GM23248 (cell line): ENCODE measurements around the gene HCFC1R1. TPM values are rescaled to one million over a fixed set of nuclear protein-coding genes. Genes with fewer than 3 reads are reported as not detected.

Experiments
- DNase-seq: peaks from one replicate; pipeline ENCODE4 v3.0.0-alpha.2; 2015
- H2AFZ ChIP-seq: fragments of 200-600 bp; sonication (generic); 2 replicates; pipeline ENCODE4 v1.6.1; 2016; ENCODE audit warnings: antibody characterized with exemption
- H3F3A ChIP-seq: fragments of 200-600 bp; sonication (generic); 2 replicates; pipeline ENCODE4 v1.6.1; 2016; ENCODE audit warnings: mild to moderate bottlenecking, antibody characterized with exemption, mixed run types; ENCODE audit not compliant: insufficient read depth
- H3K27ac ChIP-seq: fragments of 200-600 bp; sonication (generic); 2 replicates; pipeline ENCODE4 v1.5.1; 2016; ENCODE audit warnings: mild to moderate bottlenecking
- H3K27me3 ChIP-seq: fragments of 200-600 bp; sonication (generic); replicated peaks from 2 replicates; pipeline ENCODE4 v1.6.1; 2016; ENCODE audit warnings: mild to moderate bottlenecking; ENCODE audit not compliant: insufficient read depth
- H3K36me3 ChIP-seq: fragments of 200-600 bp; sonication (generic); 2 replicates; pipeline ENCODE4 v1.6.1; 2016; ENCODE audit warnings: low read depth, mild to moderate bottlenecking
- H3K4me1 ChIP-seq: fragments of 200-600 bp; sonication (generic); 2 replicates; pipeline ENCODE4 v1.6.1; 2016; ENCODE audit warnings: mild to moderate bottlenecking; ENCODE audit not compliant: insufficient read depth
- H3K4me2 ChIP-seq: fragments of 200-600 bp; sonication (generic); one replicate; pipeline ENCODE4 v1.6.1; 2016; ENCODE audit warnings: mild to moderate bottlenecking; ENCODE audit not compliant: unreplicated experiment
- H3K4me3 ChIP-seq: fragments of 200-600 bp; sonication (generic); 2 replicates; pipeline ENCODE4 v1.5.1; 2016; ENCODE audit warnings: mild to moderate bottlenecking
- H3K79me2 ChIP-seq: fragments of 200-600 bp; sonication (generic); 2 replicates; pipeline ENCODE4 v1.6.1; 2016; ENCODE audit warnings: mild to moderate bottlenecking; ENCODE audit not compliant: insufficient read depth
- H3K9ac ChIP-seq: fragments of 200-600 bp; sonication (generic); 2 replicates; pipeline ENCODE4 v1.6.1; 2016; ENCODE audit warnings: mild to moderate bottlenecking
- H3K9me2 ChIP-seq: fragments of 200-600 bp; sonication (generic); 2 replicates; pipeline ENCODE4 v1.6.1; 2016; ENCODE audit warnings: mixed run types, mild to moderate bottlenecking, moderate library complexity; ENCODE audit not compliant: insufficient read depth
- H3K9me3 ChIP-seq: fragments of 200-600 bp; sonication (generic); one replicate; pipeline ENCODE4 v1.6.1; 2017; ENCODE audit warnings: low read depth
- H4K20me1 ChIP-seq: fragments of 200-600 bp; sonication (generic); 2 replicates; pipeline ENCODE4 v1.6.0; 2016; ENCODE audit not compliant: insufficient read depth
- EZH2 ChIP-seq: fragments of 200-600 bp; sonication (generic); IDR thresholded peaks from 2 replicates; pipeline ENCODE4 v1.6.1; 2018; ENCODE audit warnings: antibody characterized with exemption, mild to moderate bottlenecking; ENCODE audit not compliant: insufficient read depth, poor library complexity, severe bottlenecking
- EZH2phosphoT487 ChIP-seq: fragments of 200-600 bp; sonication (generic); IDR thresholded peaks from 2 replicates; pipeline ENCODE4 v1.6.1; 2018; ENCODE audit warnings: antibody characterized with exemption, moderate library complexity, mild to moderate bottlenecking, low read depth; ENCODE audit not compliant: insufficient read depth
- WGBS, 2 experiments: methylation state at CpG; one replicate each; pipeline ENCODE4 v1.1.6; 2015 to 2017; ENCODE audit warnings: low lambda C conversion rate in 2 of 2, low coverage in 1 of 2; ENCODE audit errors: missing lambda C conversion rate in 2 of 2; 5-methylcytosine and 5-hydroxymethylcytosine counted together
- in situ Hi-C: fragments of 300-500 bp; cut with MboI; formaldehyde crosslinking; loops from 2 replicates; pipeline ENCODE4 v1.15.0; 2020
- polyA plus RNA-seq: library from polyadenylated mRNA; unstranded; fragments of >200 nt; fragmentation: Nextera tagmentation; extraction: Ambion mirVana; gene quantifications from 2 replicates; pipeline ENCODE4 v1.2.1, GENCODE V29; 2016
- total RNA-seq: library from RNA; depleted of rRNA; stranded (reverse); fragments of >200 nt; shearing (Covaris generic); gene quantifications from 2 replicates; pipeline ENCODE4 v1.2.3, GENCODE V29; 2014

HCFC1R1 gene
- total and polyA plus RNA-seq, 2 experiments from 2014 or later: 7.2 to 53.2 TPM

- no peaks in the 10 kb centered on the region for H3K27me3 ChIP-seq
- no peak overlapping the region for H3K27ac ChIP-seq
- TF ChIP-seq EZH2phosphoT487: no peak
- no peak for TF ChIP-seq EZH2
- H3K36me3 ChIP-seq: no peaks in the 10 kb centered on the region
- H3K4me3 ChIP-seq: peak overlapping the region; percentile 51; the same call in 1 of the 2 replicates
- in situ Hi-C loops: no loop called here
- H3K4me2 ChIP-seq: no peak overlapping the region
- no peaks in the 10 kb centered on the region for H3K9me2 ChIP-seq
- peak; percentile 99 for DNase-seq
- WGBS, 2 experiments: 9 to 12% methylated on average over 42 to 51 of the region's 58 CpGs
- no peaks in the 10 kb centered on the region for H4K20me1 ChIP-seq
- no peaks in the 10 kb centered on the region for H3K4me1 ChIP-seq
- H3K9ac ChIP-seq: no peak overlapping the region
- H2AFZ ChIP-seq: no peak overlapping the region
- H3K79me2 ChIP-seq: no peaks in the 10 kb centered on the region
- H3F3A ChIP-seq: no peaks in the 10 kb centered on the region
- no peaks in the 10 kb centered on the region for H3K9me3 ChIP-seq
Measured at GRCh38 chr16:3003582-3004270, 20.0 kb downstream of the HCFC1R1 start.

GRCh38 chr16:3001316-3001715 is 22.4 kb downstream of the HCFC1R1 start:
- 52 to 56% methylated on average over 10 to 11 of the region's 12 CpGs for WGBS, 2 experiments
- Histone ChIP-seq H3K4me2 (no peak overlapping the region), H3K27me3 (no peaks in the 10 kb centered on the region), H3K9me3 (no peaks in the 10 kb centered on the region), H3K27ac (no peak overlapping the region), H3K9ac (no peak overlapping the region), H3K4me1 (no peaks in the 10 kb centered on the region), H4K20me1 (no peaks in the 10 kb centered on the region), H3K36me3 (no peaks in the 10 kb centered on the region), H3K4me3 (no peak overlapping the region), H3K79me2 (no peaks in the 10 kb centered on the region), H2AFZ (no peak overlapping the region), H3F3A (no peaks in the 10 kb centered on the region), H3K9me2 (no peaks in the 10 kb centered on the region)
- in situ Hi-C loops: no loop called here
- no peak for DNase-seq
- no peak for TF ChIP-seq EZH2phosphoT487
- TF ChIP-seq EZH2: no peak

GRCh38 chr16:3000540-3000939 is 23.2 kb downstream of the HCFC1R1 start:
- TF ChIP-seq EZH2 (no peak), EZH2phosphoT487 (no peak)

DNA sequence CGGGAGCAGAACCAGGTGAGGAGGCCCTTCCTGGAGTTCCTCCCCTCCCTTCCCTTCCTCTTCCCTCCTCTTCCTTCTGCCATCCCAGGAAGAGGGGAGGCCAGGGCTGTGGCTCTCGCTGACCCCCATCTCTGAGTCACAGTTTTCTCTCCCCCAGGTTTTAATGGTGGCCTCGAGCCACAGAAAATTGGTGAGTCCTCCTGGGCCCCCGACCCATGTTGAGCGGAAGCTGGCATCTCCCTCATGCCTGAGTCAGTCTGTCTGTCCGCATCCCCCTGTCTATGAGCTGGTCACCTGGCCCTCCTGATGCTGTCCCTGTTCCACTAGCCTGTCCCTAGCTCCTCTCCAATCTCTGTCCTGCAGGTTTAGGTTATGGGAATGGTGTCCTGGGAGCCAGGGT is 23.8 kb downstream of the HCFC1R1 start:
- H2AFZ ChIP-seq: no peak overlapping the region
- no peaks in the 10 kb centered on the region for H3K4me1 ChIP-seq
- no peaks in the 10 kb centered on the region for H4K20me1 ChIP-seq
- H3F3A ChIP-seq: no peaks in the 10 kb centered on the region
- no peak overlapping the region for H3K9ac ChIP-seq
- WGBS, 2 experiments: 63 to 77% methylated on average over 6 of the region's 6 CpGs
- H3K4me3 ChIP-seq: no peak overlapping the region
- no peaks in the 10 kb centered on the region for H3K9me3 ChIP-seq
- H3K36me3 ChIP-seq: no peaks in the 10 kb centered on the region
- H3K27me3 ChIP-seq: no peaks in the 10 kb centered on the region
- H3K27ac ChIP-seq: no peak overlapping the region
- no peaks in the 10 kb centered on the region for H3K9me2 ChIP-seq
- DNase-seq: no peak
- no peak overlapping the region for H3K4me2 ChIP-seq
- in situ Hi-C loops: no loop called here
- TF ChIP-seq EZH2 (no peak), EZH2phosphoT487 (no peak)
- no peaks in the 10 kb centered on the region for H3K79me2 ChIP-seq

More at GRCh38 chr16:3000540-3000939, 23.2 kb downstream of the HCFC1R1 start:
- no peaks in the 10 kb centered on the region for H3K9me3 ChIP-seq
- H3K4me3 ChIP-seq: no peak overlapping the region
- no peak overlapping the region for H3K27ac ChIP-seq
- no peaks in the 10 kb centered on the region for H4K20me1 ChIP-seq
- H3K36me3 ChIP-seq: no peaks in the 10 kb centered on the region
- DNase-seq: no peak
- no peaks in the 10 kb centered on the region for H3K9me2 ChIP-seq
- H3K4me1 ChIP-seq: no peaks in the 10 kb centered on the region
- H3K27me3 ChIP-seq: no peaks in the 10 kb centered on the region
- H3K4me2 ChIP-seq: no peak overlapping the region
- no peaks in the 10 kb centered on the region for H3F3A ChIP-seq
- 74 to 76% methylated on average over 4 of the region's 4 CpGs for WGBS, 2 experiments
- H3K79me2 ChIP-seq: no peaks in the 10 kb centered on the region
- no peak overlapping the region for H3K9ac ChIP-seq
- no peak overlapping the region for H2AFZ ChIP-seq
- in situ Hi-C loops: no loop called here

DNA sequence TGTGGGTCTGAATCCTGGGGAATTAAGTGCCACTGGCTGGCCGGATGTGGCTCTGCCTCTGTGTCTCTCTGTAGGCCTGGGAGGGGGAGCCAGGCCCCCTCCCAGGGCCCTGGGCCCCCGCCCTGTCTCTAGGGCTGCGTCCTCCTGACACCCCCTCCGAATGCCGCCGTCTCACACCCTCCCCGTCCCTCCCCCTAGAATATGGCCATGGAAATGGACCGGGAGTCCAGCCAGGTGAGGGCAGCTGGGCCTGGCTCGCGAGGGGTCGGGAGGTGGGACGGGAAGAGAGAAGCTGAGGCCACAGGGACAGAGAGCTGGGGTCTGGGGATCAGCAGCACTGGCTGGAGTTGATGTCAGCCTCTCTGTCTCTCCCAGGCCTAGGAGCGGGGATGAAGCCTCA is 27.4 kb downstream of the HCFC1R1 start:
- no peaks in the 10 kb centered on the region for H3K79me2 ChIP-seq
- in situ Hi-C loops: no loop called here
- H3K9ac ChIP-seq: no peak overlapping the region
- DNase-seq: no peak
- no peaks in the 10 kb centered on the region for H4K20me1 ChIP-seq
- WGBS, 2 experiments: 77 to 91% methylated on average over 4 to 13 of the region's 13 CpGs
- no peak overlapping the region for H3K4me3 ChIP-seq
- H2AFZ ChIP-seq: no peak overlapping the region
- H3K27ac ChIP-seq: no peak overlapping the region
- no peaks in the 10 kb centered on the region for H3K27me3 ChIP-seq
- TF ChIP-seq EZH2phosphoT487 (no peak), EZH2 (no peak)
- no peaks in the 10 kb centered on the region for H3K4me1 ChIP-seq
- no peaks in the 10 kb centered on the region for H3K36me3 ChIP-seq
- H3K9me2 ChIP-seq: no peaks in the 10 kb centered on the region
- no peaks in the 10 kb centered on the region for H3F3A ChIP-seq
- H3K9me3 ChIP-seq: no peaks in the 10 kb centered on the region
- no peak overlapping the region for H3K4me2 ChIP-seq
